Prostate gland (tissue), 2 donors: Measurements from ENCODE around the gene TTC31.

Source experiments
- CTCF ChIP-seq, 4 experiments: fragments of 200-600 bp in 2 of 4; fragments of 450-650 bp in 2 of 4; sonication (generic) in 2 of 4; IDR thresholded peaks; 1 replicate in 3 of 4; 2 replicates in 1 of 4; pipeline ENCODE4 v1.5.1; 2016 to 2019; ENCODE audit warnings: antibody characterized with exemption in 4 of 4, mild to moderate bottlenecking in 2 of 4, moderate library complexity in 2 of 4
- POLR2A ChIP-seq: fragments of 450-650 bp; IDR thresholded peaks from one replicate; pipeline ENCODE4 v1.6.1; 2016; ENCODE audit warnings: antibody characterized with exemption, mild to moderate bottlenecking

- TF ChIP-seq CTCF (IDR thresholded peaks at IDR 0.05), result no peak
- TF ChIP-seq POLR2A, result no peak
These were observed 10.7 kb downstream of the TTC31 start for GRCh38 chr2:74493546-74493945.
